ENCODE results near the gene GOSR1. TPM values are rescaled to one million over a fixed set of nuclear protein-coding genes. Genes with fewer than 3 reads are reported as not detected.
"Not testable (repeated sequence)": the region's sequence is repeated elsewhere in the genome, so short reads cannot be mapped to it uniquely, and the experiment has no call there.

Gene GOSR1
- total RNA-seq, 1 donor from 2014 or later = 53.6 TPM

GRCh38 chr17:30514895-30515596 is 37.8 kb downstream of the GOSR1 start:
- no peak for DNase-seq (ENCODE audit: low spot score)
- H3K27ac Mint-ChIP-seq = no peak overlapping the region
- no peaks in the 10 kb centered on the region for H3K27me3 Mint-ChIP-seq (ENCODE audit: low read depth)
- no peaks in the 10 kb centered on the region for H3K9me3 Mint-ChIP-seq
- H3K4me1 Mint-ChIP-seq (ENCODE audit: low read depth) = no peaks in the 10 kb centered on the region
- H3K36me3 Mint-ChIP-seq (ENCODE audit: low read depth) = peaks cover 35% of the 10 kb centered on the region
- intact Hi-C loops (cut with micrococcal nuclease) = no loop called here
- H3K4me3 Mint-ChIP-seq (ENCODE audit: low read depth) = no peak overlapping the region

DNA sequence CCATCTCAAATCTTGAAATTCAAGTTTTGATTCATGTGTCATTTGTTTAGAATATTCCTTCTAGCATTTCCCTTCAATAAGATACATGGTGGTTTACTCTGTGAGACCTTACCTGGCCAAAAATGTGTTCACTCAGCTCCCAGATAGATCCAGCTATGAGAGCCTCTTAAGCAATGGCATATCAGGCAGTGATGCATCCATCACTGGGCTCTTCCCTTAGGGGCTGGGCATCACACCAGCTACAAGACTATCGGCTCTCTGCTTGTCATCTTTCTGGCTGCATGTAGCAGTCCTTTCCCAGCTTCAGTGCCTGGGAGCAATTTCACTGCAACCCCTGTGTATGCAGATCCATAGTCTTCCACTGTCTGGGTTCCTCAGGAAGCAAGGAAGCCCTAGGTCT is 40.6 kb downstream of the GOSR1 start:
- Mint-ChIP-seq H3K9me3 (no peaks in the 10 kb centered on the region), H3K36me3 (ENCODE audit: low read depth) (peaks cover 52% of the 10 kb centered on the region), H3K4me1 (ENCODE audit: low read depth) (no peaks in the 10 kb centered on the region), H3K27me3 (ENCODE audit: low read depth) (no peaks in the 10 kb centered on the region), H3K4me3 (ENCODE audit: low read depth) (no peak overlapping the region), H3K27ac (no peak overlapping the region)
- intact Hi-C loops (cut with micrococcal nuclease) = no loop called here
- DNase-seq (ENCODE audit: low spot score) = no peak

DNA sequence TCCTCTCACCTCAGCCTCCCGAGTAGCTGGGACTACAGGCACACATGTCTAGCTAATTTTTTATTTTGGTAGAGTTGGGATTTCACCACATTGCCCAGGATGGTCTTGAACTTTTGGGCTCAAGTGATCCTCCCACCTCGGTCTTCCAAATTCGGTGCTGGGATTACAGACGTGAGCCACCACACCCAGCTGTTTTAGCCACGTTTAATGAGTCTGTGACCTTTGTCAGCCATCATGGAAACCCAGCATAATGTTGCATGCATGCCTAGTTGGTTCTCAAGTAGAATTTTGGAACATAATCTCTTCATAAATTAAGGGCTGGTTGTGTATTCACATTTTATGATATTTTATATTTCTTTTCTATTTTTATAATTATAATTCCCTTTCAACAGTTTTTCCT is 42.0 kb downstream of the GOSR1 start:
- no peaks in the 10 kb centered on the region for H3K9me3 Mint-ChIP-seq
- no peaks in the 10 kb centered on the region for H3K4me1 Mint-ChIP-seq (ENCODE audit: low read depth)
- no peak overlapping the region for H3K4me3 Mint-ChIP-seq (ENCODE audit: low read depth)
- peaks cover 50% of the 10 kb centered on the region for H3K36me3 Mint-ChIP-seq (ENCODE audit: low read depth)
- DNase-seq (ENCODE audit: low spot score) = no peak
- intact Hi-C loops (cut with micrococcal nuclease) = no loop called here
- no peaks in the 10 kb centered on the region for H3K27me3 Mint-ChIP-seq (ENCODE audit: low read depth)
- no peak overlapping the region for H3K27ac Mint-ChIP-seq

- intact Hi-C loops (cut with micrococcal nuclease) = no loop called here
- no peaks in the 10 kb centered on the region for H3K4me1 Mint-ChIP-seq (ENCODE audit: low read depth)
- no peaks in the 10 kb centered on the region for H3K27me3 Mint-ChIP-seq (ENCODE audit: low read depth)
- peaks cover 50% of the 10 kb centered on the region for H3K36me3 Mint-ChIP-seq (ENCODE audit: low read depth)
- no peaks in the 10 kb centered on the region for H3K9me3 Mint-ChIP-seq
- DNase-seq (ENCODE audit: low spot score) = no peak
- no peak overlapping the region for H3K4me3 Mint-ChIP-seq (ENCODE audit: low read depth)
- H3K27ac Mint-ChIP-seq = no peak overlapping the region
These were observed 42.5 kb downstream of the GOSR1 start for GRCh38 chr17:30519707-30520106.

- peaks cover 45% of the 10 kb centered on the region for H3K36me3 Mint-ChIP-seq (ENCODE audit: low read depth)
- intact Hi-C loops (cut with micrococcal nuclease) = no loop called here
- DNase-seq (ENCODE audit: low spot score) = no peak
These were observed 43.2 kb downstream of the GOSR1 start for GRCh38 chr17:30520436-30520835.

DNA sequence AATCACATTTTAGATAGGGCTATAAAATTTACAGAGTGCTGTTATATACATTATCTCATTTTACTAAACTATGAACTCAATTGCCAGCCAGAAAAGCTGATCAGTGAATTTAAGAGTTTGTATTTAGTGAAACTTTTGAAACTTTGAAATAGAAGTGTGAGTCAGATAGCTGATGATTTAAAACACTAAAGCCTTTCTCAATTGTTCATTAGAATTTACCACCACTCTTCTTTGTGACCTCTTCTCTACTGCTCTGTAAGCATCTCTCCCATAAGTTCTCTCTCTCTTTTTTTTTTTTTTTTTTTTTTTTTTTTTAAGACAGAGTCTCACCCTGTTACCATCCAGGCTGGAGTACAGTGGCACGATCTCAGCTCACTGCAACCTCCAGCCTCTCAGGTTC is 43.7 kb downstream of the GOSR1 start:
- Mint-ChIP-seq H3K9me3 (no peaks in the 10 kb centered on the region), H3K27me3 (ENCODE audit: low read depth) (no peaks in the 10 kb centered on the region), H3K4me1 (ENCODE audit: low read depth) (no peaks in the 10 kb centered on the region), H3K4me3 (ENCODE audit: low read depth) (no peak overlapping the region), H3K36me3 (ENCODE audit: low read depth) (peaks cover 41% of the 10 kb centered on the region), H3K27ac (no peak overlapping the region)
- intact Hi-C loops (cut with micrococcal nuclease) = no loop called here
- DNase-seq (ENCODE audit: low spot score) = no peak

More at GRCh38 chr17:30520436-30520835, 43.2 kb downstream of the GOSR1 start:
- Mint-ChIP-seq H3K27me3 (ENCODE audit: low read depth) (no peaks in the 10 kb centered on the region), H3K4me3 (ENCODE audit: low read depth) (no peak overlapping the region), H3K4me1 (ENCODE audit: low read depth) (no peaks in the 10 kb centered on the region), H3K9me3 (no peaks in the 10 kb centered on the region), H3K27ac (no peak overlapping the region)

DNA sequence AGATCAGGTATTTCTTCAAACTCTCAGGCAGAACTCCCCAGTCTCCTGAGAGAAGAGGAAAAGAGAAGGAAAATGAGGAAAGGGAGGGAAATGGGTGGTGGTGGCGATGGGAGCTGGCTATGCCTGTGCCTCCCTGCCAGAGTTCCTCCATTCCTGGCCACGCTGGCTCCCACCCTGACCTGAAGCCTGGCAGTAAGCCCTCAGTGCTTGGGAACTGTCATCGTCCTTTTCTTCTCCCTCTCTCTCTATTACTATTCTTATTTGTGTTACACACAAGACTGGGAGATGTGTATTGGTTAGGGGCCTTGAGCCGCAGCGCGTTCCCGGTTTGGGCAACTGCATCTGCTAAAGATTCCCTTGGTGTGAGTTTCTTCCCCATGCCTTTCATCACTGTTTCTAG is 44.6 kb downstream of the GOSR1 start:
- Mint-ChIP-seq H3K27ac (no peak overlapping the region), H3K4me1 (ENCODE audit: low read depth) (no peaks in the 10 kb centered on the region)

DNA sequence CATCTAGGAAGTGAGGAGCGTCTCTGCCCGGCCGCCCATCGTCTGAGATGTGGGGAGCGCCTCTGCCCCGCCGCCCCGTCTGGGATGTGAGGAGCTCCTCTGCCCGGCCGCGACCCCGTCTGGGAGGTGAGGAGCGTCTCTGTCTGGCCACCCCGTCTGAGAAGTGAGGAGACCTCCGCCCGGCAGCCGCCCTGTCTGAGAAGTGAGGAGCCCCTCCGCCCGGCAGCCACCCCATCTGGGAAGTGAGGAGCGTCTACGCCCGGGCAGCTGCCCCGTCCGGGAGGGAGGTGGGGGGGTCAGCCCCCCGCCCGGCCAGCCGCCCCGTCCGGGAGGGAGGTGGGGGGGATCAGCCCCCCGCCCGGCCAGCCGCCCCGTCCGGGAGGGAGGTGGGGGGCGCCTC is 46.0 kb downstream of the GOSR1 start:
- H3K27me3 Mint-ChIP-seq (ENCODE audit: low read depth); H3K9me3 Mint-ChIP-seq; H3K27ac Mint-ChIP-seq; DNase-seq (ENCODE audit: low spot score); intact Hi-C loops (cut with micrococcal nuclease); H3K4me3 Mint-ChIP-seq (ENCODE audit: low read depth); H3K4me1 Mint-ChIP-seq (ENCODE audit: low read depth): not testable (repeated sequence)
- peaks cover 41% of the 10 kb centered on the region for H3K36me3 Mint-ChIP-seq (ENCODE audit: low read depth)

More for the DNA sequence above, 44.6 kb downstream of the GOSR1 start:
- Mint-ChIP-seq H3K36me3 (ENCODE audit: low read depth) (peaks cover 41% of the 10 kb centered on the region), H3K4me3 (ENCODE audit: low read depth) (no peak overlapping the region), H3K9me3 (no peaks in the 10 kb centered on the region), H3K27me3 (ENCODE audit: low read depth) (no peaks in the 10 kb centered on the region)
- no peak for DNase-seq (ENCODE audit: low spot score)
- intact Hi-C loops (cut with micrococcal nuclease) = no loop called here

- no peak for DNase-seq (ENCODE audit: low spot score)
- no peak overlapping the region for H3K27ac Mint-ChIP-seq
- intact Hi-C loops (cut with micrococcal nuclease) = no loop called here
- no peaks in the 10 kb centered on the region for H3K27me3 Mint-ChIP-seq (ENCODE audit: low read depth)
- no peaks in the 10 kb centered on the region for H3K9me3 Mint-ChIP-seq
- peaks cover 38% of the 10 kb centered on the region for H3K36me3 Mint-ChIP-seq (ENCODE audit: low read depth)
- no peak overlapping the region for H3K4me3 Mint-ChIP-seq (ENCODE audit: low read depth)
- no peaks in the 10 kb centered on the region for H3K4me1 Mint-ChIP-seq (ENCODE audit: low read depth)
These were observed 47.6 kb downstream of the GOSR1 start for GRCh38 chr17:30524847-30525246.

GRCh38 chr17:30526401-30526800 is 49.2 kb downstream of the GOSR1 start:
- no peak overlapping the region for H3K27ac Mint-ChIP-seq
- no peaks in the 10 kb centered on the region for H3K9me3 Mint-ChIP-seq
- H3K4me3 Mint-ChIP-seq (ENCODE audit: low read depth) = no peak overlapping the region
- H3K27me3 Mint-ChIP-seq (ENCODE audit: low read depth) = no peaks in the 10 kb centered on the region
- no peaks in the 10 kb centered on the region for H3K4me1 Mint-ChIP-seq (ENCODE audit: low read depth)
- no peak for DNase-seq (ENCODE audit: low spot score)
- peaks cover 26% of the 10 kb centered on the region for H3K36me3 Mint-ChIP-seq (ENCODE audit: low read depth)
- intact Hi-C loops (cut with micrococcal nuclease) = no loop called here

GRCh38 chr17:30528701-30529100 is 51.5 kb downstream of the GOSR1 start:
- H3K36me3 Mint-ChIP-seq (ENCODE audit: low read depth); H3K4me1 Mint-ChIP-seq (ENCODE audit: low read depth); DNase-seq (ENCODE audit: low spot score); H3K4me3 Mint-ChIP-seq (ENCODE audit: low read depth); intact Hi-C loops (cut with micrococcal nuclease); H3K9me3 Mint-ChIP-seq; H3K27ac Mint-ChIP-seq; H3K27me3 Mint-ChIP-seq (ENCODE audit: low read depth): not testable (repeated sequence)

- no peak overlapping the region for H3K27ac Mint-ChIP-seq
- no peak for DNase-seq (ENCODE audit: low spot score)
- no peaks in the 10 kb centered on the region for H3K4me1 Mint-ChIP-seq (ENCODE audit: low read depth)
- no peaks in the 10 kb centered on the region for H3K27me3 Mint-ChIP-seq (ENCODE audit: low read depth)
- no peaks in the 10 kb centered on the region for H3K9me3 Mint-ChIP-seq
- no peak overlapping the region for H3K4me3 Mint-ChIP-seq (ENCODE audit: low read depth)
- no peaks in the 10 kb centered on the region for H3K36me3 Mint-ChIP-seq (ENCODE audit: low read depth)
- intact Hi-C loops (cut with micrococcal nuclease) = no loop called here
These were observed 53.3 kb downstream of the GOSR1 start for GRCh38 chr17:30530346-30531025.

DNA sequence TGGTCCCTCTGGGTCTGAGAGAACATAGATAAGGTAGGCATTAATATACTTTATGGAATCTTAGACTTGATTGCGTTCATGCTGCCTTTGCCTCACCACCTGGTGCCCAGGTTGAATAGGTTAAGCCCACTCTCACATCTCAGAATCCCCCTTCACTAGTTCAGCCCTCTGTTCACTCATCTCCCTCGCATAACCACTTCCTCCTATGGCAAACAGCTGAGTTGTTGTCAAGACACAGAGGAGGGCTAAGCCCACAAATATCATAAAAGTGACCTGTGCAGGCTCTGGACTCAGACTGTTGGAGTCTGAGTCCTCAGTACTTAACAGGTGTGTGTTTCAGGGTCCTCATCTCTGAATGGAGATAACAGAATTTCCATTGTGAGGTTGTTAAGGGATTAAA is 55.7 kb downstream of the GOSR1 start:
- no peaks in the 10 kb centered on the region for H3K9me3 Mint-ChIP-seq
- H3K4me1 Mint-ChIP-seq (ENCODE audit: low read depth) = no peaks in the 10 kb centered on the region
- DNase-seq (ENCODE audit: low spot score) = no peak
- no peak overlapping the region for H3K4me3 Mint-ChIP-seq (ENCODE audit: low read depth)
- no peaks in the 10 kb centered on the region for H3K36me3 Mint-ChIP-seq (ENCODE audit: low read depth)
- intact Hi-C loops (cut with micrococcal nuclease) = no loop called here
- H3K27me3 Mint-ChIP-seq (ENCODE audit: low read depth) = no peaks in the 10 kb centered on the region
- H3K27ac Mint-ChIP-seq = no peak overlapping the region
